OCI-LY7 (cell line): ENCODE data around the gene SGF29. TPM values are rescaled to one million over a fixed set of nuclear protein-coding genes. Genes with fewer than 3 reads are reported as not detected.
"Not testable (repeated sequence)": the region's sequence is repeated elsewhere in the genome, so short reads cannot be mapped to it uniquely, and the experiment has no call there.

ENCODE experiments used
- BruUV-seq: library from RNA; stranded (reverse); fragments of 400-500 nt; replicated peaks from 2 replicates; lab custom pipeline; 2021; lab: Mats Ljungman, UMichigan
- CTCF ChIA-PET: fragments of 300-600 bp; sonication (Branson Sonifier 250); formaldehyde crosslinking; loops from one replicate; lab custom pipeline; 2022; ENCODE audit warnings: antibody characterized with exemption; ENCODE audit not compliant: unreplicated experiment; lab: Charles Lee
- POLR2A ChIA-PET: fragments of 300-600 bp; sonication (Branson Sonifier 250); formaldehyde crosslinking; loops from one replicate; lab custom pipeline; 2022; ENCODE audit warnings: antibody characterized with exemption; lab: Charles Lee
- DNase-seq: peaks from one replicate; pipeline ENCODE4 v3.0.0-alpha.2; 2015; ENCODE audit warnings: low spot score
- H2AFZ ChIP-seq: fragments of 200-600 bp; sonication (generic), shearing (Covaris generic); 2 replicates; pipeline ENCODE4 v1.6.1; 2014; ENCODE audit warnings: mild to moderate bottlenecking, antibody characterized with exemption, low read length, moderate library complexity
- H3K27ac ChIP-seq: fragments of 200-600 bp; sonication (generic); 2 replicates; pipeline ENCODE4 v1.5.1; 2014; ENCODE audit warnings: mixed run types, low read depth, mild to moderate bottlenecking, moderate library complexity, low read length, inconsistent platforms; ENCODE audit not compliant: poor library complexity, severe bottlenecking
- H3K36me3 ChIP-seq: fragments of 200-600 bp; sonication (generic); 2 replicates; pipeline ENCODE4 v1.6.1; 2014; ENCODE audit warnings: mild to moderate bottlenecking, antibody characterized with exemption, low read length, moderate library complexity, mixed read lengths; ENCODE audit not compliant: insufficient read depth
- H3K4me1 ChIP-seq: fragments of 200-600 bp; sonication (generic); 2 replicates; pipeline ENCODE4 v1.5.1; 2014; ENCODE audit warnings: mild to moderate bottlenecking, low read length; ENCODE audit not compliant: insufficient read depth, poor library complexity, severe bottlenecking
- H3K4me2 ChIP-seq: fragments of 200-600 bp; sonication (generic); 2 replicates; pipeline ENCODE4 v1.6.1; 2014; ENCODE audit warnings: mild to moderate bottlenecking, low read length
- H3K4me3 ChIP-seq: fragments of 200-600 bp; sonication (generic); 2 replicates; pipeline ENCODE4 v1.5.1; 2014; ENCODE audit warnings: mild to moderate bottlenecking, low read depth, low read length; ENCODE audit not compliant: poor library complexity, severe bottlenecking
- H3K79me2 ChIP-seq: fragments of 200-600 bp; sonication (generic); 2 replicates; pipeline ENCODE4 v1.6.1; 2016; ENCODE audit warnings: low read depth, mild to moderate bottlenecking, low read length, moderate library complexity, mixed read lengths; ENCODE audit not compliant: insufficient read depth
- H3K9me2 ChIP-seq: fragments of 200-600 bp; sonication (generic); 2 replicates; pipeline ENCODE4 v1.6.1; 2016; ENCODE audit warnings: mild to moderate bottlenecking, low read length, mixed read lengths; ENCODE audit not compliant: insufficient read depth
- H3K9me3 ChIP-seq: fragments of 200-600 bp; sonication (generic); 2 replicates; pipeline ENCODE4 v1.6.1; 2014; ENCODE audit warnings: mild to moderate bottlenecking, mixed run types, low read length, mixed read lengths
- H4K20me1 ChIP-seq: fragments of 200-600 bp; sonication (generic); 2 replicates; pipeline ENCODE4 v1.6.1; 2014; ENCODE audit warnings: mild to moderate bottlenecking, antibody characterized with exemption, low read length, moderate library complexity, mixed read lengths; ENCODE audit not compliant: insufficient read depth
- CTCF ChIP-seq: fragments of 200-600 bp; sonication (generic); conservative IDR thresholded peaks from 2 replicates; pipeline ENCODE4 v1.5.1; 2014; ENCODE audit warnings: mild to moderate bottlenecking, antibody characterized with exemption, low read length, moderate library complexity, mixed read lengths
- EZH2phosphoT487 ChIP-seq: fragments of 200-600 bp; sonication (generic); IDR thresholded peaks from 2 replicates; pipeline ENCODE4 v1.6.1; 2018; ENCODE audit warnings: low read depth, borderline replicate concordance, mild to moderate bottlenecking, mixed run types, antibody characterized with exemption, low read length, moderate library complexity, mixed read lengths
- intact Hi-C: fragments of 100-400 bp; cut with micrococcal nuclease; formaldehyde crosslinking; loops from one replicate; pipeline ENCODE4 v1.10.0; 2022; ENCODE audit not compliant: unreplicated experiment
- total RNA-seq, 2 experiments: library from RNA; depleted of rRNA in 1 of 2; stranded (reverse); fragments of >200 nt in 1 of 2; shearing (Covaris generic) in 1 of 2; gene quantifications; 2 replicates each; pipeline ENCODE4 v1.2.3, GENCODE V29; 2014 to 2022

The SGF29 gene
- total RNA-seq, 2 experiments from 2014 or later, result 22.6 to 32.0 TPM

- H3K4me1 ChIP-seq, H3K4me3 ChIP-seq, DNase-seq, H3K9me3 ChIP-seq, BruUV-seq, H3K9me2 ChIP-seq, H3K27ac ChIP-seq, intact Hi-C loops, H3K4me2 ChIP-seq, CTCF ChIA-PET, H4K20me1 ChIP-seq, H3K79me2 ChIP-seq, H2AFZ ChIP-seq, POLR2A ChIA-PET: not testable (repeated sequence)
- peaks cover 37% of the 10 kb centered on the region for H3K36me3 ChIP-seq
These were observed 55.3 kb downstream of the SGF29 start for GRCh38 chr16:28608867-28609596.

GRCh38 chr16:28609631-28610594, 56.2 kb downstream of the SGF29 start, which contains the start of gene SULT1A1:
Gene SULT1A1, minus strand, starts transcription at chr16:28610044. Its CDS starts 1,189 bp downstream, at chr16:28608855.
- H3K4me3 ChIP-seq, result no peak within 1 kb of the TSS
- ChIA-PET CTCF (no interaction called here), POLR2A (no interaction called here)
- no peak within 1 kb of the TSS for H3K4me2 ChIP-seq
- H3K9me3 ChIP-seq, result no peaks in the 10 kb centered on the region
- no peak within 1 kb of the TSS for H3K27ac ChIP-seq
- no peaks in the 10 kb centered on the region for H4K20me1 ChIP-seq
- BruUV-seq, result no TSS peak
- H3K79me2 ChIP-seq, result peaks cover 7% of the 10 kb centered on the region; the same call in 1 of the 2 replicates
- intact Hi-C loops, result no loop called here
- no peak for DNase-seq
- peaks cover 37% of the 10 kb centered on the region for H3K36me3 ChIP-seq
- H2AFZ ChIP-seq, result no peak within 1 kb of the TSS
- TF ChIP-seq EZH2phosphoT487, result no peak
- no peak for TF ChIP-seq CTCF
- H3K4me1 ChIP-seq, result peaks cover 4% of the 10 kb centered on the region
- no peaks in the 10 kb centered on the region for H3K9me2 ChIP-seq

- Histone ChIP-seq H3K4me2 (no peak overlapping the region), H3K9me2 (no peaks in the 10 kb centered on the region), H3K4me1 (peaks cover 5% of the 10 kb centered on the region), H3K79me2 (peaks cover 7% of the 10 kb centered on the region; the same call in 1 of the 2 replicates), H3K36me3 (peaks cover 34% of the 10 kb centered on the region), H2AFZ (no peak overlapping the region), H3K4me3 (no peak overlapping the region), H3K27ac (no peak overlapping the region), H4K20me1 (no peaks in the 10 kb centered on the region), H3K9me3 (no peaks in the 10 kb centered on the region)
- no TSS peak for BruUV-seq
- intact Hi-C loops, result no loop called here
- no peak for DNase-seq
- POLR2A ChIA-PET, result no interaction called here
- no peak for TF ChIP-seq EZH2phosphoT487
- no peak for TF ChIP-seq CTCF
- CTCF ChIA-PET, result no interaction called here
These were observed 57.0 kb downstream of the SGF29 start for GRCh38 chr16:28610595-28611191.

- H3K9me3 ChIP-seq, H3K27ac ChIP-seq, CTCF ChIA-PET, BruUV-seq, H3K4me2 ChIP-seq, intact Hi-C loops, H4K20me1 ChIP-seq, DNase-seq, H3K9me2 ChIP-seq, H3K4me3 ChIP-seq, POLR2A ChIA-PET, H2AFZ ChIP-seq: not testable (repeated sequence)
- peaks cover 20% of the 10 kb centered on the region; the same call in 1 of the 2 replicates for H3K79me2 ChIP-seq
- H3K4me1 ChIP-seq, result peaks cover 23% of the 10 kb centered on the region
- H3K36me3 ChIP-seq, result peaks cover 40% of the 10 kb centered on the region
These were observed 58.9 kb downstream of the SGF29 start for GRCh38 chr16:28612359-28613280.
